Right atrium auricular region (tissue), 2 donors: ENCODE data around the gene GCK. TPM values are rescaled to one million over a fixed set of nuclear protein-coding genes. Genes with fewer than 3 reads are reported as not detected.

Source experiments
- DNase-seq: peaks from one replicate; pipeline ENCODE4 v3.0.0-alpha.2; 2019; ENCODE audit warnings: low spot score
- H3K27ac ChIP-seq, 2 donors: fragments of 200-600 bp; sonication (generic); 1 replicate in 1 of 2; 2 replicates in 1 of 2; pipeline ENCODE4 v1.5.1; 2016 to 2019
- H3K27me3 ChIP-seq, 2 donors: fragments of 200-600 bp; sonication (generic); one replicate each; pipeline versions ENCODE4 v1.5.1 to v1.6.0; 2017 to 2019
- H3K36me3 ChIP-seq: fragments of 200-600 bp; sonication (generic); one replicate; pipeline ENCODE4 v1.5.1; 2016
- H3K4me1 ChIP-seq, 2 donors: fragments of 200-600 bp; sonication (generic); one replicate each; pipeline versions ENCODE4 v1.5.1 to v1.6.0; 2017 to 2019
- H3K4me3 ChIP-seq, 2 donors: fragments of 200-600 bp; sonication (generic); 1 replicate in 1 of 2; 2 replicates in 1 of 2; pipeline ENCODE4 v1.5.1; 2017 to 2019; ENCODE audit warnings: mild to moderate bottlenecking in 1 of 2, moderate library complexity in 1 of 2
- H3K9me3 ChIP-seq, 2 donors: fragments of 200-600 bp; sonication (generic); one replicate each; pipeline ENCODE4 v1.5.1; 2019
- total RNA-seq, 2 donors: library from RNA; depleted of rRNA; stranded (reverse); fragments of >200 nt; gene quantifications; one replicate each; pipeline ENCODE4 v1.1.0, GENCODE V29; 2016
- TF ChIP-seq, protein P1 (sequence below), 2 donors: fragments of 200-600 bp; sonication (generic); IDR thresholded peaks; one replicate each; pipeline ENCODE4 v1.5.1; 2019; ENCODE audit warnings: antibody characterized with exemption in 2 of 2

GCK gene
- total RNA-seq, 2 donors from 2014 or later, result 11.1 to 21.0 TPM

DNA sequence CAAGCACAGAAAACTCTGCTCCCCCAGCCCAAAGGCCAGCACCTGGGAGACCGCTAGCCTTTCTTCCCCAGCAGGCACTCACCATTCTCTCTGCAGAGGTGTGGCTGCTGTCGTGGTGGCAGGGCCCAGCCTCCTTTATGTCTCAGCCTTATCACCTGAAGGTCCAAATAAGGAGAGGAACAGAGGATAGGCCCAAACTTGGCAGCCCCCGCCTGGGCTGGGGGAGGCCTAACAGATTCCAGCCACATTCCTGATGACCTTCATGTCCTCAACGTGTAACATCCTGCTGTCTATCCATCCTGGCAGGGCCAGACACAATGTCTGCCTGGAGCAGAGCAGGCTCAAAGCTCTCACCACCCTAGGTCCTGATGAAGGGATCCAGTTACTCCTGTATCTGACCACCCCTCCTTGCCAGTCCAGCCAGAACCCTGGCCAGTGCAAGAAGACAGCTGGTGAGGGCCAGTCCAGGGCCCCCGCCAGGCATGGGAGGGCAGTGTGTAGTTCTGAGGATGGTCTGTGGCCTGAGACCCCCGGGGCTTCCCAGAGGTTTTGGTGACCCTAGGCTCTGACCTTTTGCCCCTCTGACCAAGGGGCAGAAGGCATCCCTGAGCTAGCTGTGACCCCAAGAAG is 47.9 kb downstream of the GCK start, which contains the start of gene MYL7:
Gene MYL7, minus strand, starts transcription at position 112 of the 630 bp plus-strand sequence. Its CDS starts 27 bp downstream, at position 85.
- Histone ChIP-seq H3K4me3 (peak within 1 kb of the TSS; percentile 58 to 70), H3K36me3 (peaks cover 19% of the 10 kb centered on the region), H3K4me1 (peaks cover 0 to 31% of the 10 kb centered on the region in 2 donors), H3K27me3 (no peaks in the 10 kb centered on the region), H3K27ac (peak within 1 kb of the TSS; percentile 84 to 92), H3K9me3 (no peaks in the 10 kb centered on the region)
- peak; percentile 68 for DNase-seq
- TF ChIP-seq, protein P1, sequence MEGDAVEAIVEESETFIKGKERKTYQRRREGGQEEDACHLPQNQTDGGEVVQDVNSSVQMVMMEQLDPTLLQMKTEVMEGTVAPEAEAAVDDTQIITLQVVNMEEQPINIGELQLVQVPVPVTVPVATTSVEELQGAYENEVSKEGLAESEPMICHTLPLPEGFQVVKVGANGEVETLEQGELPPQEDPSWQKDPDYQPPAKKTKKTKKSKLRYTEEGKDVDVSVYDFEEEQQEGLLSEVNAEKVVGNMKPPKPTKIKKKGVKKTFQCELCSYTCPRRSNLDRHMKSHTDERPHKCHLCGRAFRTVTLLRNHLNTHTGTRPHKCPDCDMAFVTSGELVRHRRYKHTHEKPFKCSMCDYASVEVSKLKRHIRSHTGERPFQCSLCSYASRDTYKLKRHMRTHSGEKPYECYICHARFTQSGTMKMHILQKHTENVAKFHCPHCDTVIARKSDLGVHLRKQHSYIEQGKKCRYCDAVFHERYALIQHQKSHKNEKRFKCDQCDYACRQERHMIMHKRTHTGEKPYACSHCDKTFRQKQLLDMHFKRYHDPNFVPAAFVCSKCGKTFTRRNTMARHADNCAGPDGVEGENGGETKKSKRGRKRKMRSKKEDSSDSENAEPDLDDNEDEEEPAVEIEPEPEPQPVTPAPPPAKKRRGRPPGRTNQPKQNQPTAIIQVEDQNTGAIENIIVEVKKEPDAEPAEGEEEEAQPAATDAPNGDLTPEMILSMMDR (IDR thresholded peaks at IDR 0.05), result no peak

DNA sequence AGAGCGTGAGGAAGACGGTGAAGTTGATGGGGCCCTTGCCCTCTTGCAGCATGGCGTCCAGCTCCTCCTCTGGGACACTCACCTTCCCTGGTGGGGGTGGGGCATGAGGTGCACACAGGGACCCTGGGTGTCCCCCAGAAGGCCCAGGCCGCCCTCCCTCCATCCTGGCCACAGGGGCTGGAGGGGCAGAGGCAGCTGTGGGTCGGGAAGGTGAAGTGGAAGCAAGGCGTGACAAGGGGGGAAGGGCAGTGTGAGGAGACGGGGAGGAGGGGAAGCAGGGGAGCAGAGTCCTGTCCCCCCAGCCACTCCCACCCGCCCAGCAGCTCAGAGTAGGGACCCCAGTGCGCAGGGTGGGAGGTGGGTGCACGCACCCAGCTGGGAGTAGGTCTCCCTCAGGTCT is 48.9 kb downstream of the GCK start:
- H3K4me1 ChIP-seq, result peaks cover 0 to 25% of the 10 kb centered on the region in 2 donors
- no peaks in the 10 kb centered on the region for H3K27me3 ChIP-seq
- peak overlapping the region; percentile 58 to 70 for H3K4me3 ChIP-seq
- H3K9me3 ChIP-seq, result no peaks in the 10 kb centered on the region
- DNase-seq, result no peak
- TF ChIP-seq, protein P1 (IDR thresholded peaks at IDR 0.05), result no peak
- peaks cover 19% of the 10 kb centered on the region for H3K36me3 ChIP-seq
- H3K27ac ChIP-seq, result peak overlapping the region; percentile 84 to 92

- Histone ChIP-seq H3K4me1 (peaks cover 0 to 20% of the 10 kb centered on the region in 2 donors), H3K36me3 (peaks cover 19% of the 10 kb centered on the region), H3K9me3 (no peaks in the 10 kb centered on the region), H3K4me3 (peak overlapping the region; percentile 58 to 70), H3K27ac (peak overlapping the region; percentile 84 to 92), H3K27me3 (no peaks in the 10 kb centered on the region)
- TF ChIP-seq, protein P1 (IDR thresholded peaks at IDR 0.05), result no peak
- DNase-seq, result no peak
These were observed 49.8 kb downstream of the GCK start for GRCh38 chr7:44139311-44140010.

GRCh38 chr7:44138698-44139097 is 50.5 kb downstream of the GCK start:
- Histone ChIP-seq H3K4me1 (peaks cover 0 to 24% of the 10 kb centered on the region in 2 donors), H3K4me3 (peak overlapping the region; percentile 58 to 70), H3K27ac (peak overlapping the region; percentile 84 to 92), H3K9me3 (no peaks in the 10 kb centered on the region), H3K27me3 (no peaks in the 10 kb centered on the region), H3K36me3 (peaks cover 19% of the 10 kb centered on the region)
- TF ChIP-seq, protein P1 (IDR thresholded peaks at IDR 0.05), result no peak
- DNase-seq, result no peak

DNA sequence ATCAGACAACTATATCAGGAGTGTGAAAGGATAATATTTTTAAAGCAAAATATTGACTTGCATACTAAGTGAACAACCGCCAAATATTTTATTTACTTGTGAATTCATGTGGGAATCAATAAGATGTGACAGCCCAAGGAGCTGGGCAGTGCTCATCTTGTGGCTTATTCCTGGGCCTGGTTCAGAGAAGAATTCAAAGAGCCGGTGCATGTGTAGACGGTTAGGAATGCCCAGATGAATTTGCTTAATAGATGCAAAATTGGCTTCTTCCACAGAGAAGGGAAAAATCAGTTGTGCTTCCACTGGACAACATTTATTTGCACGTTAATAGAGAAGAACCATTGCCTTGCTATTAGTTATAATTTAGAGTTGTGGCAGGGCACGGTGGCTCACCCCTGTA is 52.5 kb downstream of the GCK start:
- H3K27me3 ChIP-seq, result no peaks in the 10 kb centered on the region
- H3K36me3 ChIP-seq, result peaks cover 19% of the 10 kb centered on the region
- no peaks in the 10 kb centered on the region for H3K9me3 ChIP-seq
- H3K27ac ChIP-seq, result peak overlapping the region; percentile 84 to 92
- no peak for DNase-seq
- peaks cover 0 to 29% of the 10 kb centered on the region in 2 donors for H3K4me1 ChIP-seq
- no peak overlapping the region for H3K4me3 ChIP-seq
- TF ChIP-seq, protein P1 (IDR thresholded peaks at IDR 0.05), result no peak
